WTC11 (cell line): ENCODE data around the gene ATAD2B.

Source experiments
- ATF3 ChIP-seq: sonication (generic); formaldehyde crosslinking; conservative IDR thresholded peaks from 2 replicates; pipeline ENCODE4 v1.8.1; 2022; ENCODE audit warnings: mild to moderate bottlenecking, missing genetic modification reagents
- NR2C2 ChIP-seq: sonication (generic); formaldehyde crosslinking; IDR thresholded peaks from 2 replicates; pipeline ENCODE4 v1.8.0; 2022; ENCODE audit warnings: mild to moderate bottlenecking, missing genetic modification reagents
- NR3C1 ChIP-seq: sonication (generic); formaldehyde crosslinking; conservative IDR thresholded peaks from 2 replicates; pipeline ENCODE4 v1.8.1; 2023; ENCODE audit warnings: low read depth, mild to moderate bottlenecking, missing genetic modification reagents
- SMAD4 ChIP-seq: sonication (generic); formaldehyde crosslinking; IDR thresholded peaks from 2 replicates; pipeline ENCODE4 v1.8.0; 2022; ENCODE audit warnings: mild to moderate bottlenecking, missing genetic modification reagents
- TF ChIP-seq, protein P1 (sequence below): fragments of 200-600 bp; IDR thresholded peaks from 2 replicates; pipeline ENCODE4 v1.8.0; 2022; ENCODE audit warnings: antibody characterized with exemption
- TF ChIP-seq, protein P2 (sequence below): sonication (generic); formaldehyde crosslinking; IDR thresholded peaks from 2 replicates; pipeline ENCODE4 v1.8.0; 2022; ENCODE audit warnings: mild to moderate bottlenecking, missing genetic modification reagents

DNA sequence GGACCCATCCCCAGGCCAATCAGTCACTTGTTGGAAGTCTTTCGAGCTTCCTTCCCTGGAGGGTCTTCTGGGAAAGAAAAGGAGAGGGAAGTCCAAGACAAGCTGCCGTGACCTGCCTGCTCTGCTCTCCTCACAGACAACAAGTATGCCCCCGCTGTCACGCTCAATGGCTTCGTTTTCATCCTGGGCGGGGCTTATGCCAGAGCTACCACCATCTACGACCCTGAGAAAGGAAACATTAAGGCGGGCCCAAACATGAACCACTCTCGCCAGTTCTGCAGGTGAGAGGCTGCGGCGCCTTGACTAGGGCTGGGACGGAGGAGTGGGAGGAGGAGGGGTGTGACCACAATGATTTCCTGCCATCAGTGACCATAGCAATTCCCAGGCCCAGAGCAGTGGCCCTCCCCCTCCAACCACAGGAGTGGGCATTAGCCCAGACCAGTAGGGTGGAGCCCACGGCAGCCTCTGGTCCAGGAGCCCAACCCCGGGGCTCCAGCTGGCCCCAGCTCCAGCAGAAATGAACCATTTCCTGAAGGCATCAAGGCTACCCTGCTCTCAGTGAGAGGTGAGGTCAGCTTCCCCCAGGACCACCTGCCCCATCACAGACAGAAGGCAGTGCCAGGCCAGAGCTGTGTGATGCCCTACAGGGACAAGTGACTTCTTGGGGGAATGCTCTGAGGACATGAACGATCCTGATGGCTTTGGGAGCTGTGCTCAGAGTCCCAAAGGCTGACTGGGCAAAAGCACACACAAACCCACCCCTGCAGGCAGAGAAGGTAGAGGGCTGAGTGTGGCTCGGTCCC is 223.1 kb downstream of the ATAD2B start:
- TF ChIP-seq, protein P1, sequence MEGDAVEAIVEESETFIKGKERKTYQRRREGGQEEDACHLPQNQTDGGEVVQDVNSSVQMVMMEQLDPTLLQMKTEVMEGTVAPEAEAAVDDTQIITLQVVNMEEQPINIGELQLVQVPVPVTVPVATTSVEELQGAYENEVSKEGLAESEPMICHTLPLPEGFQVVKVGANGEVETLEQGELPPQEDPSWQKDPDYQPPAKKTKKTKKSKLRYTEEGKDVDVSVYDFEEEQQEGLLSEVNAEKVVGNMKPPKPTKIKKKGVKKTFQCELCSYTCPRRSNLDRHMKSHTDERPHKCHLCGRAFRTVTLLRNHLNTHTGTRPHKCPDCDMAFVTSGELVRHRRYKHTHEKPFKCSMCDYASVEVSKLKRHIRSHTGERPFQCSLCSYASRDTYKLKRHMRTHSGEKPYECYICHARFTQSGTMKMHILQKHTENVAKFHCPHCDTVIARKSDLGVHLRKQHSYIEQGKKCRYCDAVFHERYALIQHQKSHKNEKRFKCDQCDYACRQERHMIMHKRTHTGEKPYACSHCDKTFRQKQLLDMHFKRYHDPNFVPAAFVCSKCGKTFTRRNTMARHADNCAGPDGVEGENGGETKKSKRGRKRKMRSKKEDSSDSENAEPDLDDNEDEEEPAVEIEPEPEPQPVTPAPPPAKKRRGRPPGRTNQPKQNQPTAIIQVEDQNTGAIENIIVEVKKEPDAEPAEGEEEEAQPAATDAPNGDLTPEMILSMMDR = no peak
- TF ChIP-seq ATF3 (CRISPR knock-in tag) = no peak
- no peak for TF ChIP-seq NR3C1 (CRISPR knock-in tag)
- TF ChIP-seq, protein P2, sequence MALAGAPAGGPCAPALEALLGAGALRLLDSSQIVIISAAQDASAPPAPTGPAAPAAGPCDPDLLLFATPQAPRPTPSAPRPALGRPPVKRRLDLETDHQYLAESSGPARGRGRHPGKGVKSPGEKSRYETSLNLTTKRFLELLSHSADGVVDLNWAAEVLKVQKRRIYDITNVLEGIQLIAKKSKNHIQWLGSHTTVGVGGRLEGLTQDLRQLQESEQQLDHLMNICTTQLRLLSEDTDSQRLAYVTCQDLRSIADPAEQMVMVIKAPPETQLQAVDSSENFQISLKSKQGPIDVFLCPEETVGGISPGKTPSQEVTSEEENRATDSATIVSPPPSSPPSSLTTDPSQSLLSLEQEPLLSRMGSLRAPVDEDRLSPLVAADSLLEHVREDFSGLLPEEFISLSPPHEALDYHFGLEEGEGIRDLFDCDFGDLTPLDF = no peak
- no peak for TF ChIP-seq SMAD4 (CRISPR knock-in tag)
- no peak for TF ChIP-seq NR2C2 (CRISPR knock-in tag)
